OCI-LY1 (cell line): ENCODE measurements around the gene PTPRF.

Experiments used
- H2AFZ ChIP-seq: fragments of 200-600 bp; sonication (generic), shearing (Covaris generic); 2 replicates; pipeline ENCODE4 v1.6.0; 2014; ENCODE audit warnings: antibody characterized with exemption, mild to moderate bottlenecking, low read length
- H3F3A ChIP-seq: fragments of 200-600 bp; sonication (generic), shearing (Covaris generic); 2 replicates; pipeline ENCODE4 v1.6.0; 2014; ENCODE audit warnings: mild to moderate bottlenecking, antibody characterized with exemption, low read length, moderate library complexity; ENCODE audit not compliant: insufficient read depth
- H3K27ac ChIP-seq: fragments of 200-600 bp; sonication (generic); 2 replicates; pipeline ENCODE4 v1.5.1; 2014; ENCODE audit warnings: low read length, mixed run types, mild to moderate bottlenecking, low read depth; ENCODE audit not compliant: poor library complexity, severe bottlenecking
- H3K27me3 ChIP-seq: fragments of 200-600 bp; sonication (generic); 2 replicates; pipeline ENCODE4 v1.6.0; 2014; ENCODE audit warnings: antibody characterized with exemption, mild to moderate bottlenecking, low read length, moderate library complexity; ENCODE audit not compliant: insufficient read depth
- H3K36me3 ChIP-seq: fragments of 200-600 bp; sonication (generic); 2 replicates; pipeline ENCODE4 v1.6.1; 2014; ENCODE audit warnings: mild to moderate bottlenecking, antibody characterized with exemption, low read length, moderate library complexity, mixed read lengths; ENCODE audit not compliant: insufficient read depth
- H3K4me1 ChIP-seq: fragments of 200-600 bp; sonication (generic); 2 replicates; pipeline ENCODE4 v1.5.1; 2014; ENCODE audit warnings: mild to moderate bottlenecking, low read length, moderate library complexity; ENCODE audit not compliant: insufficient read depth, severe bottlenecking
- H3K4me2 ChIP-seq: fragments of 200-600 bp; sonication (generic), shearing (Covaris generic); 2 replicates; pipeline ENCODE4 v1.6.1; 2014; ENCODE audit warnings: low read length
- H3K4me3 ChIP-seq: fragments of 200-600 bp; sonication (generic); 2 replicates; pipeline ENCODE4 v1.5.1; 2014; ENCODE audit warnings: low read length, low read depth, mild to moderate bottlenecking, mixed read lengths; ENCODE audit not compliant: poor library complexity, severe bottlenecking
- H3K79me2 ChIP-seq: fragments of 200-600 bp; shearing (Covaris generic); 2 replicates; pipeline ENCODE4 v1.6.1; 2016; ENCODE audit warnings: mixed run types, low read length, mixed read lengths; ENCODE audit not compliant: insufficient read depth
- H3K9ac ChIP-seq: fragments of 200-600 bp; sonication (generic), shearing (Covaris generic); 2 replicates; pipeline ENCODE4 v1.6.1; 2014; ENCODE audit warnings: mild to moderate bottlenecking, low read length, mixed read lengths
- H3K9me2 ChIP-seq: fragments of 200-600 bp; sonication (generic), shearing (Covaris generic); 2 replicates; pipeline ENCODE4 v1.6.1; 2014; ENCODE audit warnings: low read depth, mild to moderate bottlenecking, low read length, mixed read lengths
- H3K9me3 ChIP-seq: fragments of 200-600 bp; shearing (Covaris generic); 2 replicates; pipeline ENCODE4 v1.6.1; 2014; ENCODE audit warnings: low read length, mixed read lengths
- H4K20me1 ChIP-seq: fragments of 200-600 bp; sonication (generic), shearing (Covaris generic); 2 replicates; pipeline ENCODE4 v1.6.0; 2016; ENCODE audit warnings: mild to moderate bottlenecking, low read length; ENCODE audit not compliant: insufficient read depth
- CTCF ChIP-seq: fragments of 200-600 bp; sonication (generic), shearing (Covaris generic); IDR thresholded peaks from 2 replicates; pipeline ENCODE4 v1.5.1; 2017; ENCODE audit warnings: mild to moderate bottlenecking, antibody characterized with exemption, low read length, moderate library complexity, mixed read lengths
- EZH2 ChIP-seq: fragments of 200-600 bp; sonication (generic), shearing (Covaris generic); IDR thresholded peaks from 2 replicates; pipeline ENCODE4 v1.8.0; 2017; ENCODE audit warnings: borderline replicate concordance, mixed run types, mild to moderate bottlenecking, antibody characterized with exemption, low read length, moderate library complexity, mixed read lengths

The PTPRF gene

GRCh38 chr1:43618521-43619313 is 88.0 kb downstream of the PTPRF start:
- Histone ChIP-seq H3K4me1 (no peaks in the 10 kb centered on the region), H3F3A (no peaks in the 10 kb centered on the region), H3K36me3 (no peaks in the 10 kb centered on the region), H3K9ac (no peak overlapping the region), H3K9me2 (no peaks in the 10 kb centered on the region), H3K9me3 (no peaks in the 10 kb centered on the region), H3K4me2 (no peak overlapping the region), H3K27me3 (no peaks in the 10 kb centered on the region; the same call in 1 of the 2 replicates), H3K27ac (no peak overlapping the region), H3K4me3 (no peak overlapping the region), H2AFZ (no peak overlapping the region), H4K20me1 (no peaks in the 10 kb centered on the region), H3K79me2 (no peaks in the 10 kb centered on the region)
- TF ChIP-seq EZH2 (no peak), CTCF (no peak)

- Histone ChIP-seq H3K79me2 (no peaks in the 10 kb centered on the region), H3F3A (no peaks in the 10 kb centered on the region), H3K27me3 (no peaks in the 10 kb centered on the region; the same call in 1 of the 2 replicates), H3K9me2 (no peaks in the 10 kb centered on the region), H3K4me1 (no peaks in the 10 kb centered on the region), H2AFZ (no peak overlapping the region), H3K36me3 (no peaks in the 10 kb centered on the region), H3K4me2 (no peak overlapping the region), H4K20me1 (no peaks in the 10 kb centered on the region), H3K9ac (no peak overlapping the region), H3K27ac (no peak overlapping the region), H3K4me3 (no peak overlapping the region), H3K9me3 (no peaks in the 10 kb centered on the region)
- TF ChIP-seq CTCF (no peak), EZH2 (no peak)
These were observed 88.7 kb downstream of the PTPRF start for GRCh38 chr1:43619314-43619790.

- H3K4me2 ChIP-seq = no peak overlapping the region
- no peak overlapping the region for H3K4me3 ChIP-seq
- TF ChIP-seq CTCF (no peak), EZH2 (no peak)
- no peaks in the 10 kb centered on the region for H4K20me1 ChIP-seq
- no peaks in the 10 kb centered on the region; the same call in 1 of the 2 replicates for H3K27me3 ChIP-seq
- H3K4me1 ChIP-seq = no peaks in the 10 kb centered on the region
- no peaks in the 10 kb centered on the region for H3F3A ChIP-seq
- H3K9me3 ChIP-seq = no peaks in the 10 kb centered on the region
- no peaks in the 10 kb centered on the region for H3K9me2 ChIP-seq
- H2AFZ ChIP-seq = no peak overlapping the region
- H3K27ac ChIP-seq = no peak overlapping the region
- no peaks in the 10 kb centered on the region for H3K79me2 ChIP-seq
- H3K9ac ChIP-seq = no peak overlapping the region
- no peaks in the 10 kb centered on the region for H3K36me3 ChIP-seq
These were observed 89.6 kb downstream of the PTPRF start for GRCh38 chr1:43619996-43620920.
